ENCODE data around the gene RPL38. TPM values are rescaled to one million over a fixed set of nuclear protein-coding genes. Genes with fewer than 3 reads are reported as not detected.

RPL38 gene
- total RNA-seq, 2 experiments from 2014 or later, result 2,305 to 2,531 TPM

DNA sequence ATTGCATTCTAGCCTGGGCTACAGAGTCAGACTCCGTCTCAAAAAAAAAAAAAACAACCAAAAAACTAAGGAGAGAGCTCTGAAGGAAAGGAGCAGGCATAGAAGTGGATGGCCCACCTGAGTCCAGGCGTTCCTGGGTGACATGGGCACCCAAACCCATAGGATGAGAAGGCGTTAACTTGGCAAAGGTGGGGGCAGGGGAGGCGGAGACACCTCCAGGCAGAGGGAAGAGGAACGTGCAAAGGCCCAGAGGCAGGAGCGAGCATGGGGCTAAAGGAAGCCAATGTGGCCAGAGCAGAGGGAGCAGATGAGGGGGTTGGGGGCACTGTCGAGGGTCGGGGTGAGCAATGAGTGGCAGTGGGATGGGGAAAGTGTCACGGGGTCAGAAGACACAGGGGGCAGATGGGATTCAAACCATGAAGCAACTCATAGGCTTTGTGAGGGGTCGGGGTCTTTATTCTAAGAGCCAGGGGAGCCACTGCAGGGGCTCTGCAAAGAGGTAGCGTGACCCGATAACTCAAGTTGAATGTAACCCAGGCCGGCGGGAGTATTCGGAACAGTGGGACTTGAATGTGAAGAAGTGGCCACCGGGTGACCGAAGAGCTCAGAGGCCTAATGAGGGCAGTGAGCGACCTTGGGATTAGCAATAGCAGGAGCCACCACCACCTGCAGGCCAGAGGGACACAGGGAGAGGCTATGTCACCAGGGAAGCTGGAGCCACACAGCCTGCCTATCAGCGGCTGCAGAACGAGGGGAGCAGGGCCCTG lies 21.7 kb downstream of the RPL38 start:
- H3K27me3 Mint-ChIP-seq, result no peaks in the 10 kb centered on the region
- no peaks in the 10 kb centered on the region for H3K9me3 Mint-ChIP-seq
- H3K4me1 Mint-ChIP-seq (ENCODE audit: low read depth), result no peaks in the 10 kb centered on the region
- TF ChIP-seq, protein P1, sequence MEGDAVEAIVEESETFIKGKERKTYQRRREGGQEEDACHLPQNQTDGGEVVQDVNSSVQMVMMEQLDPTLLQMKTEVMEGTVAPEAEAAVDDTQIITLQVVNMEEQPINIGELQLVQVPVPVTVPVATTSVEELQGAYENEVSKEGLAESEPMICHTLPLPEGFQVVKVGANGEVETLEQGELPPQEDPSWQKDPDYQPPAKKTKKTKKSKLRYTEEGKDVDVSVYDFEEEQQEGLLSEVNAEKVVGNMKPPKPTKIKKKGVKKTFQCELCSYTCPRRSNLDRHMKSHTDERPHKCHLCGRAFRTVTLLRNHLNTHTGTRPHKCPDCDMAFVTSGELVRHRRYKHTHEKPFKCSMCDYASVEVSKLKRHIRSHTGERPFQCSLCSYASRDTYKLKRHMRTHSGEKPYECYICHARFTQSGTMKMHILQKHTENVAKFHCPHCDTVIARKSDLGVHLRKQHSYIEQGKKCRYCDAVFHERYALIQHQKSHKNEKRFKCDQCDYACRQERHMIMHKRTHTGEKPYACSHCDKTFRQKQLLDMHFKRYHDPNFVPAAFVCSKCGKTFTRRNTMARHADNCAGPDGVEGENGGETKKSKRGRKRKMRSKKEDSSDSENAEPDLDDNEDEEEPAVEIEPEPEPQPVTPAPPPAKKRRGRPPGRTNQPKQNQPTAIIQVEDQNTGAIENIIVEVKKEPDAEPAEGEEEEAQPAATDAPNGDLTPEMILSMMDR (IDR thresholded peaks at IDR 0.05), result no peak
- H3K27ac Mint-ChIP-seq, result no peak overlapping the region
- no peaks in the 10 kb centered on the region for H3K4me1 ChIP-seq (ENCODE audit: insufficient read depth, low read length)
- intact Hi-C loops (cut with DNase I, micrococcal nuclease), result no loop called here
- DNase-seq, result no peak
- H3K4me3 ChIP-seq (ENCODE audit: low read length), result no peak overlapping the region
- H3K4me3 Mint-ChIP-seq, result no peak overlapping the region
- H3K27ac ChIP-seq (ENCODE audit: low read depth in 1 of 2, low read length in 2 of 2), result no peak overlapping the region
- CTCF ChIA-PET, result no interaction called here
- H3K27me3 ChIP-seq (ENCODE audit: control insufficient read depth in 1 of 2, insufficient read depth in 2 of 2, low read length in 2 of 2), result no peaks in the 10 kb centered on the region
- POLR2A ChIA-PET, result no interaction called here
- peaks cover 34% of the 10 kb centered on the region for H3K36me3 ChIP-seq (ENCODE audit: insufficient read depth, low read length)
- no peaks in the 10 kb centered on the region for H3K9me3 ChIP-seq (ENCODE audit: control insufficient read depth in 1 of 2, insufficient read depth in 1 of 2, low read length in 2 of 2)
- no peak for ATAC-seq (ENCODE audit: poor library complexity)
- peaks cover 25% of the 10 kb centered on the region for H3K36me3 Mint-ChIP-seq (ENCODE audit: low read depth)

DNA sequence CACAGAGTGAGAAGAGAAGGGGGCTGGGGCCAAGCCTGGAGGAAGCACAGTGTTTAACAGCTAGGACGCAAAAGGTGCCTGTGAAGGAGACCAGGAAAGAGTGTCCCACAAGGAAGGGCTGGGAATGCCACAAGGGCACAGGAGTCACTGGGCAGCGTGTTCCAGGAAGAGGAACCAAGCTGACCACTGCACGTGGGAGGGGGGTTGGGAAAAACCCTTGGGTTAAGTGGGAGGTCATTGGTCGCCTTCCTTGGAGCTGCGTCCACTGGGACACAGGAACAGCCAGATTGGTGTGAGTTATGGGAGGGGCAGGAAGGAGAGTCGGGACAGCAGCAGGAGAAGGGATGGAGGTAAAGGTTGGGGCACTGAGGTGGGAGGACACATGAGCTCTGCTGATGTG lies 22.8 kb downstream of the RPL38 start:
- no peak for DNase-seq
- H3K36me3 ChIP-seq (ENCODE audit: insufficient read depth, low read length), result peaks cover 37% of the 10 kb centered on the region
- H3K9me3 Mint-ChIP-seq, result no peaks in the 10 kb centered on the region
- no peak overlapping the region for H3K27ac ChIP-seq (ENCODE audit: low read depth in 1 of 2, low read length in 2 of 2)
- H3K9me3 ChIP-seq (ENCODE audit: control insufficient read depth in 1 of 2, insufficient read depth in 1 of 2, low read length in 2 of 2), result no peaks in the 10 kb centered on the region
- H3K4me3 ChIP-seq (ENCODE audit: low read length), result no peak overlapping the region
- POLR2A ChIA-PET, result no interaction called here
- H3K4me1 ChIP-seq (ENCODE audit: insufficient read depth, low read length), result no peaks in the 10 kb centered on the region
- H3K4me1 Mint-ChIP-seq (ENCODE audit: low read depth), result no peaks in the 10 kb centered on the region
- H3K36me3 Mint-ChIP-seq (ENCODE audit: low read depth), result peaks cover 25% of the 10 kb centered on the region
- H3K27me3 ChIP-seq (ENCODE audit: control insufficient read depth in 1 of 2, insufficient read depth in 2 of 2, low read length in 2 of 2), result no peaks in the 10 kb centered on the region
- no peak overlapping the region for H3K4me3 Mint-ChIP-seq
- no peak for ATAC-seq (ENCODE audit: poor library complexity)
- no peak overlapping the region for H3K27ac Mint-ChIP-seq
- TF ChIP-seq, protein P1 (IDR thresholded peaks at IDR 0.05), result no peak
- intact Hi-C loops (cut with DNase I, micrococcal nuclease), result no loop called here
- no peaks in the 10 kb centered on the region for H3K27me3 Mint-ChIP-seq
- CTCF ChIA-PET, result no interaction called here

DNA sequence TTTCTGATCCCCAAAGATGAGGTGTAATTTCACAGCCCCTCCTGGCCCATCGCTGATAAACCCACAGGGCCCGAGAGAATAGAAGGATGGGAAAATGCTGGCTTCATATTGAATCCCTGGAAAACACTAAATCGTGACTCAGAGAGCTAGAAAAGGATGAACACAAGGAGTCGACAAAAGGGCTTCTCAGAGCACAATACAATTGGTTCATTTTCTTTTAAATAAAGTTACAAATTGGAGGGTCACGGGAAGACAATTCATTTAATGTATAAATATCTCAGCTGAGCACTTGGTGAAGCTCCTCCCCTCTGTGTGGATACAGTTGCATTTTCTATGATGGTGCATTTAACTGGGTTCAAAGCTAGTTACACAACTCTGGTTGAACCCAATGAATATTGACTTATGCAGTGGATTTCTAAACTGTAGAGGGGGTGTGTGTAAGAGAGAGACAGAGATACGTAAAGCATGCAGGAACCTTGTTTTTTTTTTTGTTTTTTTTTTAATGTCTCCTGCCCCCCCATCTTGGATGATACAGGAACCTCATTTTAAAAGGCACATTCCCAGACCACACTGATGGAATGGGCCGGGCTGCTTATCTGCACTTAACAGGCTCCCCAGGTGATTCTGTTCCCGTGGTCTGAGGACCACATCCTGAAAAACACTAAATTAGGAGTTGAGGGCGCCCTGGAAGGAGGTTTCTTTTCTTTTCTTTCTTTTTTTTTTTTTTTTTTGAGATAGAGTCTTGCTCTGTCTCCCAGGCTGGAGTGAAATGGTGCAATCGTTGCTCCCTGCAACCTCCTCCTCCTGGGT lies 24.0 kb downstream of the RPL38 start:
- peaks cover 47% of the 10 kb centered on the region for H3K36me3 ChIP-seq (ENCODE audit: insufficient read depth, low read length)
- H3K4me3 ChIP-seq (ENCODE audit: low read length), result no peak overlapping the region
- no peaks in the 10 kb centered on the region for H3K4me1 ChIP-seq (ENCODE audit: insufficient read depth, low read length)
- intact Hi-C loops (cut with DNase I, micrococcal nuclease), result no loop called here
- H3K4me1 Mint-ChIP-seq (ENCODE audit: low read depth), result no peaks in the 10 kb centered on the region
- no peak overlapping the region for H3K4me3 Mint-ChIP-seq
- no peaks in the 10 kb centered on the region for H3K27me3 ChIP-seq (ENCODE audit: control insufficient read depth in 1 of 2, insufficient read depth in 2 of 2, low read length in 2 of 2)
- H3K27ac Mint-ChIP-seq, result no peak overlapping the region
- no peaks in the 10 kb centered on the region for H3K9me3 Mint-ChIP-seq
- no peaks in the 10 kb centered on the region for H3K27me3 Mint-ChIP-seq
- no peaks in the 10 kb centered on the region for H3K9me3 ChIP-seq (ENCODE audit: control insufficient read depth in 1 of 2, insufficient read depth in 1 of 2, low read length in 2 of 2)
- no peak overlapping the region for H3K27ac ChIP-seq (ENCODE audit: low read depth in 1 of 2, low read length in 2 of 2)
- ATAC-seq (ENCODE audit: poor library complexity) (no peak), DNase-seq (no peak)
- ChIA-PET CTCF (no interaction called here), POLR2A (interaction anchor here (0.5 kb wide), 1 partner anchor 16 kb away, joined by 3 read pairs; no protein-coding TSS in a partner anchor)
- peaks cover 25% of the 10 kb centered on the region for H3K36me3 Mint-ChIP-seq (ENCODE audit: low read depth)
- TF ChIP-seq, protein P1 (IDR thresholded peaks at IDR 0.05), result no peak

Data from CD4-positive, alpha-beta T cell (primary cell).